K562 (cell line): Measurements from ENCODE around the gene HTR3B. TPM values are rescaled to one million over a fixed set of nuclear protein-coding genes. Genes with fewer than 3 reads are reported as not detected.

Experiments used
- ATAC-seq: fragments of 200-7000 bp; cut with Tn5 transposase; 3 replicates; pipeline ENCODE4 v1.9.1; 2020; ENCODE audit warnings: moderate library complexity
- BruUV-seq: library from RNA; stranded (reverse); fragments of 400-500 nt; replicated peaks from 2 replicates; lab custom pipeline; 2021; lab: Mats Ljungman, UMichigan
- CTCF ChIA-PET: fragments of 300-600 bp; formaldehyde crosslinking; extraction: SDS; loops from one replicate; lab custom pipeline; 2021; ENCODE audit warnings: low intra/inter-chr PET ratio; lab: Yijun Ruan, JAX
- POLR2A ChIA-PET: fragments of 300-600, 350-650 bp; sonication (Branson Sonifier 250); formaldehyde crosslinking; extraction: SDS; loops from one replicate; lab custom pipeline; 2021; ENCODE audit warnings: antibody characterized with exemption, inconsistent platforms; lab: Yijun Ruan, JAX
- DNase-seq, 4 experiments: peaks; one replicate each; pipeline versions ENCODE4 v3.0.0 to v3.0.0-alpha.2; 2011 to 2018; ENCODE audit warnings: low spot score in 3 of 4, mixed read lengths in 3 of 4; ENCODE audit errors: extremely low read depth in 1 of 4
- FAIRE-seq: peaks from 2 replicates; lab custom pipeline; 2011; peaks lifted over from hg19 to GRCh38; lab: Jason Lieb, UNC
- H2AFZ ChIP-seq: 2 replicates; pipeline ENCODE4 v1.6.0; 2011; ENCODE audit warnings: low read depth, low read length, control low read depth, inconsistent platforms
- H3K27ac ChIP-seq: fragments of 200-600 bp; 3 replicates; pipeline ENCODE4 v1.8.0; 2011; ENCODE audit warnings: low read depth, mild to moderate bottlenecking, control low read depth, inconsistent platforms, low read length, moderate library complexity, mixed read lengths; ENCODE audit errors: extremely low read depth
- H3K27me3 ChIP-seq, 2 experiments: fragments of 300-600 bp in 1 of 2; 2 replicates in 1 of 2; 3 replicates in 1 of 2; pipeline versions ENCODE4 v1.6.0 to v1.8.0; 2011; ENCODE audit warnings: inconsistent platforms in 2 of 2, low read length in 2 of 2, mild to moderate bottlenecking in 1 of 2, mixed read lengths in 1 of 2, moderate library complexity in 1 of 2; ENCODE audit not compliant: control insufficient read depth in 2 of 2, insufficient read depth in 2 of 2
- H3K36me3 ChIP-seq: fragments of 300-600 bp; 3 replicates; pipeline ENCODE4 v1.8.0; 2011; ENCODE audit warnings: mild to moderate bottlenecking, low read length, inconsistent platforms; ENCODE audit not compliant: control insufficient read depth, insufficient read depth
- H3K4me1 ChIP-seq, 2 experiments: fragments of 200-600 bp in 1 of 2; replicated peaks in 1 of 2; 2 replicates in 1 of 2; 3 replicates in 1 of 2; pipeline versions ENCODE4 v1.5.1 to v1.8.0; 2011; ENCODE audit warnings: inconsistent platforms in 2 of 2, low read length in 2 of 2, mild to moderate bottlenecking in 1 of 2, mixed read lengths in 1 of 2, moderate library complexity in 1 of 2; ENCODE audit not compliant: control insufficient read depth in 2 of 2, insufficient read depth in 2 of 2
- H3K4me2 ChIP-seq: 2 replicates; pipeline ENCODE4 v1.6.1; 2011; ENCODE audit warnings: low read length, control low read depth, inconsistent platforms, mixed read lengths; ENCODE audit not compliant: insufficient read depth
- H3K4me3 ChIP-seq: fragments of 200-600 bp; sonication (generic), shearing (Covaris generic); 2 replicates; pipeline ENCODE4 v1.5.1; 2016; ENCODE audit warnings: control low read depth, inconsistent platforms
- H3K79me2 ChIP-seq: fragments of 200-600 bp; 3 replicates; pipeline ENCODE4 v1.8.0; 2011; ENCODE audit warnings: low read length, inconsistent platforms; ENCODE audit not compliant: control insufficient read depth, insufficient read depth
- H3K9ac ChIP-seq, 2 experiments: 2 replicates each; pipeline versions ENCODE4 v1.6.0 to v1.6.1; 2011; ENCODE audit warnings: low read depth in 2 of 2, low read length in 2 of 2, control low read depth in 1 of 2, inconsistent platforms in 1 of 2, mild to moderate bottlenecking in 1 of 2, mixed read lengths in 1 of 2; ENCODE audit not compliant: insufficient read depth in 1 of 2
- H3K9me1 ChIP-seq: one replicate; pipeline ENCODE4 v1.6.0; 2011; ENCODE audit warnings: inconsistent platforms, mild to moderate bottlenecking, low read length, moderate library complexity; ENCODE audit not compliant: control insufficient read depth, insufficient read depth
- H3K9me3 ChIP-seq: replicated peaks from 2 replicates; pipeline ENCODE4 v1.5.1; 2011; ENCODE audit warnings: low read depth, low read length, inconsistent platforms; ENCODE audit not compliant: control insufficient read depth, insufficient read depth
- H4K20me1 ChIP-seq: replicated peaks from 2 replicates; pipeline ENCODE4 v1.6.1; 2011; ENCODE audit warnings: low read length, inconsistent platforms, mixed read lengths; ENCODE audit not compliant: control insufficient read depth, insufficient read depth
- BRCA1 ChIP-seq, 2 experiments: fragments of 450-650 bp in 1 of 2; sonication (generic) in 1 of 2; formaldehyde crosslinking in 1 of 2; IDR thresholded peaks; 2 replicates each; pipeline versions ENCODE4 v1.5.0 to v1.6.1; 2017 to 2020; ENCODE audit warnings: mild to moderate bottlenecking in 1 of 2, missing genetic modification reagents in 1 of 2
- CBFA2T3 ChIP-seq: fragments of 450-650 bp; IDR thresholded peaks from 2 replicates; pipeline ENCODE4 v1.6.1; 2017
- CEBPB ChIP-seq: fragments of 450-650 bp; IDR thresholded peaks from 2 replicates; pipeline ENCODE4 v1.6.1; 2016; ENCODE audit warnings: missing genetic modification characterization, missing compliant biosample characterization
- CEBPG ChIP-seq, 3 experiments: fragments of 200-800 bp in 1 of 3; sonication (Bioruptor generic) in 1 of 3; sonication (generic) in 1 of 3; formaldehyde crosslinking in 1 of 3; IDR thresholded peaks in 2 of 3; conservative IDR thresholded peaks in 1 of 3; 2 replicates each; pipeline versions ENCODE4 v1.6.1 to v1.8.0; 2016 to 2022; ENCODE audit warnings: missing compliant biosample characterization in 2 of 3, missing genetic modification characterization in 2 of 3, mild to moderate bottlenecking in 1 of 3, missing genetic modification reagents in 1 of 3
- DACH1 ChIP-seq: fragments of 450-650 bp; IDR thresholded peaks from 2 replicates; pipeline ENCODE4 v1.6.1; 2018; ENCODE audit not compliant: partially characterized antibody
- HDAC2 ChIP-seq: fragments of 450-650 bp; IDR thresholded peaks from 2 replicates; pipeline ENCODE4 v1.6.1; 2016; ENCODE audit warnings: mild to moderate bottlenecking
- IFI16 ChIP-seq: fragments of 250-450 bp; sonication (Bioruptor Pico); IDR thresholded peaks from 2 replicates; pipeline ENCODE4 v2.1.2; 2022; ENCODE audit warnings: mild to moderate bottlenecking, inconsistent platforms
- LCOR ChIP-seq: sonication (generic); formaldehyde crosslinking; IDR thresholded peaks from 2 replicates; pipeline ENCODE4 v1.8.0; 2022; ENCODE audit warnings: mild to moderate bottlenecking, missing genetic modification reagents
- NCOA4 ChIP-seq: fragments of 450-650 bp; IDR thresholded peaks from 2 replicates; pipeline ENCODE4 v1.6.1; 2018; ENCODE audit warnings: mild to moderate bottlenecking; ENCODE audit not compliant: partially characterized antibody
- NFE2 ChIP-seq: IDR thresholded peaks from 2 replicates; pipeline ENCODE4 v1.6.1; 2014; ENCODE audit warnings: antibody characterized with exemption, low read depth
- PHF8 ChIP-seq: fragments of 200-600 bp; sonication (generic); IDR thresholded peaks from 2 replicates; pipeline ENCODE4 v1.6.1; 2012; ENCODE audit warnings: mixed run types, mild to moderate bottlenecking, inconsistent platforms, low read length, moderate library complexity, borderline replicate concordance
- ZNF586 ChIP-seq: fragments of 450-650 bp; formaldehyde crosslinking; conservative IDR thresholded peaks from 2 replicates; pipeline ENCODE4 v1.4.0; 2020; ENCODE audit warnings: mild to moderate bottlenecking, moderate library complexity
- ZNF699 ChIP-seq: fragments of 250-450 bp; sonication (Bioruptor Pico); IDR thresholded peaks from 2 replicates; pipeline ENCODE4 v1.8.0; 2021; ENCODE audit warnings: mild to moderate bottlenecking, moderate library complexity; ENCODE audit not compliant: insufficient replicate concordance
- WGBS: fragments of 100-300 bp; shearing (Covaris generic); methylation state at CpG from one replicate; pipeline ENCODE4 v1.1.6; 2016; ENCODE audit warnings: low coverage, mixed read lengths; ENCODE audit not compliant: insufficient coverage; ENCODE audit errors: missing lambda C conversion rate; 5-methylcytosine and 5-hydroxymethylcytosine counted together
- in situ Hi-C: fragments of 300-500 bp; cut with MboI; formaldehyde crosslinking; loops from 4 replicates; pipeline ENCODE4 v1.15.0; 2018; ENCODE audit warnings: inconsistent platforms, mixed read lengths
- intact Hi-C: fragments of 100-400 bp; cut with micrococcal nuclease; formaldehyde crosslinking; loops from 2 replicates; pipeline ENCODE4 v1.14.2; 2022
- polyA plus RNA-seq, 8 experiments: library from polyadenylated mRNA; depleted of rRNA in 4 of 8; stranded (reverse) in 5 of 8; unstranded in 3 of 8; fragments of >200 nt; fragmentation: Nextera tagmentation in 2 of 8; fragmentation: Illumina TruSeq in 1 of 8; extraction: Ambion mirVana in 2 of 8; extraction: Trizol in 1 of 8; gene quantifications; 2 replicates each; pipeline versions ENCODE4 v1.2.1 to v1.2.3, GENCODE V29; 2011 to 2014; ENCODE audit warnings: inconsistent platforms in 1 of 8, missing spikeins in 1 of 8
- total RNA-seq, 7 experiments: library from RNA; depleted of rRNA in 6 of 7; stranded (reverse); fragments of >200 nt in 6 of 7; fragmentation: Illumina TruSeq in 2 of 7; extraction: Trizol in 2 of 7; gene quantifications; 2 replicates each; pipeline versions ENCODE4 v1.2.1 to v1.2.3, GENCODE V29; 2011 to 2021; ENCODE audit warnings: low replicate concordance in 1 of 7
- TF ChIP-seq, protein P1 (sequence below): fragments of 450-650 bp; IDR thresholded peaks from 2 replicates; pipeline ENCODE4 v1.6.1; 2016; ENCODE audit warnings: missing biosample characterization, missing genetic modification characterization
- TF ChIP-seq, protein P2 (sequence below): fragments of 450-650 bp; formaldehyde crosslinking; IDR thresholded peaks from 2 replicates; pipeline ENCODE4 v1.4.0; 2022; ENCODE audit warnings: missing genetic modification characterization

The HTR3B gene
- total and polyA plus RNA-seq, 9 of the 15 experiments (the other 6 are each of a cell fraction or from before 2014, with no cell fraction given) = not detected

DNA sequence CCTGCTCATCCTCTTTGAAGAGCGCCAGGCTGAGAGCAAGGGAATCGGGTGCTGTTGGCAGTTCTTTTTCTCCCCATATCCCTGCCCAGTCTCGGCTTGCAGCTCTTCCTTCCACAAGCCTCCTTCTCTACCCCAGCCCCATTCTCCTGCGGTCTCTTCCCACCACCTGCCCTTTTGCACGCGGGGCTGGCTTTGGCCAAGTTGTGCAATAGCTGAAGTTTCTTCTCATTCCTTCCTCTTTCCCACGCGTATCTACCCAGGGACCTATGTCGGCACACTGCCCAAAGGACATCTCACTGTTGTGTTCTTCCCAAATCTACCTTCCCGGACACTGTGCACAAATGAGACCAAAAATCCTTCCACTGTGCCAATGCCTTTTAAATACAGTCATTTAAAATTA, 48.0 kb downstream of the HTR3B start:
- no TSS peak for BruUV-seq
- Histone ChIP-seq H3K27me3 (peaks cover 22 to 55% of the 10 kb centered on the region in 2 experiments), H3K9ac (no peak overlapping the region), H3K36me3 (no peaks in the 10 kb centered on the region), H4K20me1 (no peaks in the 10 kb centered on the region; the same call in 1 of the 2 replicates), H3K4me2 (no peak overlapping the region), H3K4me3 (no peak overlapping the region), H3K4me1 (no peaks in the 10 kb centered on the region), H2AFZ (no peak overlapping the region), H3K9me3 (no peaks in the 10 kb centered on the region), H3K9me1 (peaks cover 3% of the 10 kb centered on the region), H3K27ac (no peak overlapping the region), H3K79me2 (no peaks in the 10 kb centered on the region)
- intact Hi-C loops = no loop called here
- POLR2A ChIA-PET = no interaction called here
- CTCF ChIA-PET = no interaction called here
- no peak for FAIRE-seq
- in situ Hi-C loops = no loop called here
- no peak for DNase-seq
- ATAC-seq = no peak
- TF ChIP-seq CEBPG (CRISPR knock-in tag; IDR thresholded peaks at IDR 0.05) (no peak), CEBPG (tag; conservative IDR thresholded peaks at IDR 0.05 in 1 of 2, IDR thresholded peaks at IDR 0.05 in 1 of 2) (peak in 1 of 2 experiments; percentile 14; a peak in 1 of 4 replicates), CBFA2T3 (no peak), CEBPB (tag) (peak; percentile 70), DACH1 (no peak)
- under 1% methylated on average over 10 of the region's 10 CpGs for WGBS

DNA sequence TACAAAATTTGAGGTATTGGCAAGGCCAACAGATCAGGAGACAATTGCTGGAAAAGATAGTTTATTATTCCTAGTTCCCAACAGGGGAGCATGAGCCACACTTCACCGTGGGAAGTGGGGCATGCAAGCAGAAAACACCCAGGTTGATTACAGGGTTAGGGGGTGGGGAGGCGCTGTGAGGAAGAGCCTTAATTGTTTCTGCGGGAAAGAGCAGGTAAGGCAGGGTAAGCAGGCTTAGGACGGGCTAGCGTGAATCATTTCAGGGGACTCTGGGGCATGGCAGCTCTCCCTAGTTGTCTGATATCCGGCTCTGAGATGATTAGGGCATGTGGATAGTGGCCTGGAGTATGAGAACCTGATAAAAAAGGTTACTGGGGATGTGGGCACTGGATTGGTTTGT, 49.6 kb downstream of the HTR3B start:
- BruUV-seq = no TSS peak
- CTCF ChIA-PET = no interaction called here
- in situ Hi-C loops = no loop called here
- TF ChIP-seq LCOR (CRISPR knock-in tag) (no peak), ZNF586 (CRISPR knock-in tag) (no peak), IFI16 (no peak), HDAC2 (no peak), NCOA4 (no peak), ZNF699 (CRISPR knock-in tag) (no peak), PHF8 (no peak), NFE2 (no peak), BRCA1 (IDR thresholded peaks at IDR 0.05) (no peak), BRCA1 (CRISPR knock-in tag; IDR thresholded peaks at IDR 0.05) (no peak)
- TF ChIP-seq, protein P1, sequence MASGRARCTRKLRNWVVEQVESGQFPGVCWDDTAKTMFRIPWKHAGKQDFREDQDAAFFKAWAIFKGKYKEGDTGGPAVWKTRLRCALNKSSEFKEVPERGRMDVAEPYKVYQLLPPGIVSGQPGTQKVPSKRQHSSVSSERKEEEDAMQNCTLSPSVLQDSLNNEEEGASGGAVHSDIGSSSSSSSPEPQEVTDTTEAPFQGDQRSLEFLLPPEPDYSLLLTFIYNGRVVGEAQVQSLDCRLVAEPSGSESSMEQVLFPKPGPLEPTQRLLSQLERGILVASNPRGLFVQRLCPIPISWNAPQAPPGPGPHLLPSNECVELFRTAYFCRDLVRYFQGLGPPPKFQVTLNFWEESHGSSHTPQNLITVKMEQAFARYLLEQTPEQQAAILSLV = no peak
- TF ChIP-seq, protein P2, sequence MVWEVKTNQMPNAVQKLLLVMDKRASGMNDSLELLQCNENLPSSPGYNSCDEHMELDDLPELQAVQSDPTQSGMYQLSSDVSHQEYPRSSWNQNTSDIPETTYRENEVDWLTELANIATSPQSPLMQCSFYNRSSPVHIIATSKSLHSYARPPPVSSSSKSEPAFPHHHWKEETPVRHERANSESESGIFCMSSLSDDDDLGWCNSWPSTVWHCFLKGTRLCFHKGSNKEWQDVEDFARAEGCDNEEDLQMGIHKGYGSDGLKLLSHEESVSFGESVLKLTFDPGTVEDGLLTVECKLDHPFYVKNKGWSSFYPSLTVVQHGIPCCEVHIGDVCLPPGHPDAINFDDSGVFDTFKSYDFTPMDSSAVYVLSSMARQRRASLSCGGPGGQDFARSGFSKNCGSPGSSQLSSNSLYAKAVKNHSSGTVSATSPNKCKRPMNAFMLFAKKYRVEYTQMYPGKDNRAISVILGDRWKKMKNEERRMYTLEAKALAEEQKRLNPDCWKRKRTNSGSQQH (CRISPR knock-in tag) = no peak

More for the DNA sequence above, 49.6 kb downstream of the HTR3B start:
- Histone ChIP-seq H3K36me3 (no peaks in the 10 kb centered on the region), H3K4me3 (no peak overlapping the region), H3K9ac (no peak overlapping the region), H4K20me1 (no peaks in the 10 kb centered on the region; the same call in 1 of the 2 replicates), H3K27ac (no peak overlapping the region), H3K27me3 (peaks cover 22 to 54% of the 10 kb centered on the region in 2 experiments), H3K79me2 (no peaks in the 10 kb centered on the region), H3K4me1 (no peaks in the 10 kb centered on the region), H2AFZ (no peak overlapping the region), H3K4me2 (no peak overlapping the region), H3K9me3 (no peaks in the 10 kb centered on the region), H3K9me1 (peaks cover 3% of the 10 kb centered on the region)
- 0% methylated on average over 6 of the region's 6 CpGs for WGBS
- DNase-seq (no peak), FAIRE-seq (no peak), ATAC-seq (no peak)
- POLR2A ChIA-PET = interaction anchor here (1.4 kb wide), 1 partner anchor 11 kb away, joined by 3 read pairs; no protein-coding TSS in a partner anchor
- intact Hi-C loops = no loop called here
